Breast epithelium (tissue), 3 donors: Measurements from ENCODE around the gene FGR.
A peak's percentile ranks its signal among the peaks of the same experiment; 100 is the strongest.

Source experiments
- POLR2AphosphoS5 ChIP-seq, 3 donors: sonication (generic); formaldehyde crosslinking; IDR thresholded peaks; one replicate each; pipeline ENCODE4 v1.6.1; 2017; ENCODE audit warnings: antibody characterized with exemption in 3 of 3
- TF ChIP-seq, protein P1 (sequence below), 3 donors: fragments of 450-650 bp; IDR thresholded peaks; one replicate each; pipeline ENCODE4 v1.5.1; 2016 to 2017; ENCODE audit warnings: antibody characterized with exemption in 3 of 3, mild to moderate bottlenecking in 3 of 3, moderate library complexity in 3 of 3

DNA sequence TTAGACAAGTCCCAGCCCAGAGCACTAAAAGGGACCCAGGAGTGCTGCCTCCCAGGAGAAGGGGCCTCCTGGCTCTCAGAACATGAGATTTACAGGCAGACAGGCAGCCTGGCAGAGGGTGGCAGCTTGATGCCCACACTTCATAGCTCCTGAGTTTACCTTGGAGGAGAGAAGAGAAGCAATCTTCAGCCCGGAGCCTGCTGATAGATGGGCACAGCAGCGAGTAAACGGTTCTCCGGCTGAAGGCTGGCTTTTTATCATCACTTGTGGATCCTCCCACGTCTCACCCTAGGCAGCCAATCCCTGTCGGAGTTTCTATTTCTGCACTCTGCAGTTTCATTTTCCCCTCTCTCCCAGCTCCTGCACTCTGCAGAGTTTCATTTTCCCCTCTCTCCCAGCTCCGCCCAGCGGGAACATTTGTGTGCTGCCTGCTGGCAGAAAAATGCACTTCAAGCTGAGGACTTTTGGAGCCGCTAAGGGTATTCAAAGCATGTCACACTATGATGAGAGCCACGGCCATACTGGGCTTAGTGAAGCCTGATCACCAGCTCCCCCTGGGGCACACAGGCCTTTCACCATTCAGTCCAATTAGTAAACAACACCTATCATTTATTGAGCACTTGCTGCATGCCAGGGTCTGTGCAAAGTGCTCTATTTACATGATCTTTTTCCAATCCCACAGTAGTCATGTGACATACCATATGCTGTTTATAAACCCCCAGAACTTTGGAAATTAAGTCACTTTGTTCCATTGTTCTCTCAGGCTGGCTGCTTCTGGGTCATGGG lies 37.2 kb upstream of the FGR start, which contains the start of gene IFI6:
- TF ChIP-seq POLR2AphosphoS5 (IDR thresholded peaks at IDR 0.05): peak; percentile 37 to 44 (median 40)
- TF ChIP-seq, protein P1, sequence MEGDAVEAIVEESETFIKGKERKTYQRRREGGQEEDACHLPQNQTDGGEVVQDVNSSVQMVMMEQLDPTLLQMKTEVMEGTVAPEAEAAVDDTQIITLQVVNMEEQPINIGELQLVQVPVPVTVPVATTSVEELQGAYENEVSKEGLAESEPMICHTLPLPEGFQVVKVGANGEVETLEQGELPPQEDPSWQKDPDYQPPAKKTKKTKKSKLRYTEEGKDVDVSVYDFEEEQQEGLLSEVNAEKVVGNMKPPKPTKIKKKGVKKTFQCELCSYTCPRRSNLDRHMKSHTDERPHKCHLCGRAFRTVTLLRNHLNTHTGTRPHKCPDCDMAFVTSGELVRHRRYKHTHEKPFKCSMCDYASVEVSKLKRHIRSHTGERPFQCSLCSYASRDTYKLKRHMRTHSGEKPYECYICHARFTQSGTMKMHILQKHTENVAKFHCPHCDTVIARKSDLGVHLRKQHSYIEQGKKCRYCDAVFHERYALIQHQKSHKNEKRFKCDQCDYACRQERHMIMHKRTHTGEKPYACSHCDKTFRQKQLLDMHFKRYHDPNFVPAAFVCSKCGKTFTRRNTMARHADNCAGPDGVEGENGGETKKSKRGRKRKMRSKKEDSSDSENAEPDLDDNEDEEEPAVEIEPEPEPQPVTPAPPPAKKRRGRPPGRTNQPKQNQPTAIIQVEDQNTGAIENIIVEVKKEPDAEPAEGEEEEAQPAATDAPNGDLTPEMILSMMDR (IDR thresholded peaks at IDR 0.05): peak; percentile 48 to 64 (median 48)
